NCI-H526 treated with DMSO at 0.1 percent for 48 hours (cell line): Measurements from ENCODE around the gene CLK2.
"Not testable (repeated sequence)": the region's sequence is repeated elsewhere in the genome, so short reads cannot be mapped to it uniquely, and the experiment has no call there.

Source experiments
- DNase-seq: peaks from one replicate; lab custom pipeline; 2025; lab: John Stamatoyannopoulos, UW

CLK2 gene

DNA sequence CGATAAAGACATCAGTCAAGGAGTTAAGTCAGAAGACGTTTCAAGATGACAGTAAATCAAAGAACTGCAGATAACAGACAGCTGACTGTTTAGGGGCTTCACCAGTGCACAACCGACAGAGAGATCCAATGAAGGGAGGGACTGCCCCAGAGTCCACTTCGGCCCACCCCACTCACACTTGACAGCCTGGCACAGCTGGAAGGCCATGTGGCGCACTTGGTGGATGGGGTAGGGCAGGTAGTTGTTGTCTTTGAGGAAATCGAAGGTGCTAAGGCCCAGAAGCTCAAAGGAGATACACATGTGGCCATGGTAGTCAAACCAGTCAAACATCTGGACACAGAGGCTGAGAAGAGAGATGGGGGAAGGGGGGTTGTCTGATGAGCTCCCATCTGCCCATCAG is 6.8 kb downstream of the CLK2 start:
- no peak for DNase-seq

DNA sequence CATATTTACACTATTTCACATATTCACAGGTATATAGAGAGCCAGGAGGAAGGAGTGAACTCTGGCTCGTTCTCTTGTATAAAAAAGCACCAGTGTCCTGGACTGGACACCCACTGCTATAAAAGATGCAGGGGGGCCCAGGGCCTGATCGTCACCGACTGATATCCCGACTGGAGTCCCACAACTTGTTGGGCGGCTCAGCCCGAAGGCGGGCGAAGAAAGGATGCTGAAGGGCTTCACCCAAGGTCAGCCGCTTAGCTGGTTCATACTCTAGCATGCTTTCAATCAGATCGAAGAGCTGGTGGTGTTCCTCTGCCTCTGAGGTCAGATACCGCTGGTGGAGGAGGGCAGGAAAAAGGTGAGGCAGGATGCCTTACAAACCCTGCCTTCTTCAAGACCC is 10.2 kb downstream of the CLK2 start:
- DNase-seq: no peak

DNA sequence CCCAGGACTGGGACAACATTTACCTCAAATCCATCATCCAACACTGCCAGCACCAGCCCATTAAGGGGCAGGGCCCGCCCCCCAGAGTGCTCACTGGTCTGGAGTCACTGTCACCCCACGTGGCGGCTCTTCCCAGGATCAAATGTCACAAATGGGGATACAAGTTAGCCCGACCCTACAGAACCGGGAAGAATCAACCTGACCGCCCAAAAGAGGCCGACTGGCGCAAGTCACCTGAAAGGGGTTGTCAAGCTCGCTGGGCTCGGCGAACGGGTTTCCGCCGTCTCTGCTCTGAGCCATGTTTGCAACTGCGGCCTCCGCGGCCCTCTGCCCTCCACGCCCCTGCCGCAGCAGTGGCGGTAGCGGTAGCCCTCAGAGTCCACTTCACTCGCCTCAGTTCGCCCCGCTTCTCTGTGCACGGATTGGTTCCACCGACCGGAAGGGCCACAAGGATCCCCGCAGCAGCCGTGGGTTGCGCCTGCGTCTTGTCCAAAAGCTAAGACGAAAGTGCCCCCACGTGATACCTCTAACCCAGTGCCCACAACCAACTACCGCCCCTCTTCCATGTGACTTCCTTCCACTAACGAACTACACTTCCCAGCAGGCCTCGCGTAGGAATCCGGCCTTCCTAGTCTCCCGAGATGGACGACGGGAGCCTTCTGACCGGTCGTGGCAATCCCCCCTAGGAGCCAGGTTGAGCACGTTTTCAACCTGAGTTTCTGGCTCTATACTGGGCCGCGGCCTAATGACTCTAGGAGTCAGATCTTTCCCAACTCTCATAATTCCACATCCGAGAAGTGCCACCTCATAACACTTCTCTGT is 11.2 kb downstream of the CLK2 start, which contains the start of gene SCAMP3:
SCAMP3 (minus strand) TSS at position 509 of the 822 bp plus-strand sequence; CDS start at position 300, 209 bp downstream.
- DNase-seq: peak; percentile 100

- DNase-seq: no peak
Measured at GRCh38 chr1:155261493-155261851, 11.8 kb downstream of the CLK2 start.

DNA sequence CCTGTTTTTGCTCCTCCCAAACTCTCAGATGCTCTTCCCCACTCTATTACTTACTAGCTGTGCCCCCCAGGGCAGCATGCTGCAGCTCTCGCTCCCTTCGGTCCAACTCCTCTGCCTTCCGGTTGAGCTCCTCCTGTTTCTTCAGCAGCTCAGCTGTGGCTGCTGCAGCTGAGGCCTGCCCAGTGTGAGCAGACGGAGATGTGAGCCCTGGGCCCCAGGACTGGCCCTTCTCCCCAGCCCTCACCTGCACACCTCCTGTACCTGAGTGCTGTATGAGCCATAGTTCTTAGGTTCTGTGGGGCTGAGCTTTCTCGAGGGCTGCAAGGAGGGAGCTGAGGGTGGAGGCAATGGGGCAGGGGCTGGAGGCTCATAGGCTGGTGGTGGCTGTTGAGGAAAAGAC is 13.0 kb downstream of the CLK2 start:
- DNase-seq: no peak

DNA sequence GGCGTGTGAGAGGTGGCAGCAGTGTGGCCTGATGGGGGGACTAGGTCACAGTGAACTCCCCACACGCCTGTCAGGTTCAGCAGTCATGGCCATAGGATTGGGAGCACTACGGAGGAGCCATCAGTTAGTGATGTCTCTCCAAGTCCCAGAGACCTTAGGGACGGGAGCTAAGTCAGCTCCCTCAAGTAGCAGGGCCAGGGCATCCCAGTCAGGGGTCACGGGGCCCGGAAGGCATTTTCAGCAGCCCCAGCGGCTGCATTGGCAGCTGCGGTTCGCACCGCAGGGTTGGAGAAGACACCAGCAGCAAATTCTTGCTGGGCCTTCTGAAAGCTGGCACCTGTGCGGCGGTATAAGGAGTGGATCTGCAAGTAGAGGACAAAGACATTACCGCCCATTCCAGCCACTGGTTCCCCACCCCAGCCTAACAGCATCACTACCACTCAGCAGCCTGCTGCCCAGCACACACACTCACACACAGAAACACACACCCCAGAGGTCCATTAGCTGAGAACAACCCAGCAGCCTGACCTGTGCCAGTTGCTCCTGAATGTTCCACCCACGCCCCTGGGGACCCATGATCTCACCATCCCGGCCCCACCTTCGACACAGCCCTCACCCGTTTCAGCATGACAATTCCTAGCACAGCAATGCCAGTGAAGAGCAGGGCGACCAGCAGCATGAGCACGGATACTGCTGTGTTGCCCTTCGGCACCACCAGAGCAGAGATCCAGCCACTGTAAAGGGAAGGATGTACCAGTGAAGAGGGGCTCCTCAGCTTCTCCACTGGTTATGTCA is 17.0 kb downstream of the CLK2 start:
- DNase-seq: no peak

DNA sequence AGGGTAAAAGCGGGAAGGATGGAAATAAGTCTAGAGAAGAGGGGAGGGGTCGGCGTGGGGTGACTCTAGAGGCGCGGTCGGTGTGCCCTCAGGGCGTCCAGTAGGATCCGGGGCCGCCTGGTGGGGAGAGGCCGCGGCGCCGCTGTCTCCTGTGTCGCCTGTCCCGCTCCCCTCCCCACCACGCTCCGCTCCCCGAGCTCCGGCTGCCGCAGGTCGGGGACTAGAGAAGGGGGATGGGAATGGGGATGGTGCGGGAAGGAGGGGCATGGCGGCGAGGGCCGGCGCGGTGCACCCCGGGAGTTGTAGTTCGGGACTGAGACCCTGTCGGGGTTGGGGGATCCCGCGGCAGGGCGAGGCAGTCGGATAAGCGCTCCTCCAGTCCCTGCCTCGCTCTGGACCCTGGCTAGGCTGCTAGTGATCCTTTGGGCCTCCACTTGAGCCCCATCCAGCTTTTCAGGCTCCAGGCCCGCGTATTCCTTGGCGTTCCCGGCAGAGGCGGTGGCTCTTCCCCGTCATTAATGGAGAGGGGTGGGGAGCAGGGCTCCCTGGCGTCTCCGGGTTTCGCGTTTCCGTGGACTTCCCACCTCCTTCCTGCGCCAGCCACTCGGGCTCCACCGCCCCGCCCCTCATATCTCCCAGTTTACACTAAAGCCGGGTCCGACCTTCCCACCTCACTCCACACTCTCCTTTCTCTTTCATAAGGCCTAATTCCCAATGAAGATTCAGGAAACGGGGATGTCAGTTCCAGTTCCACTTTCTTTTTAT is 17.9 kb downstream of the CLK2 start, which contains the start of gene ENTREP3:
ENTREP3 (minus strand) TSS at position 241 of the 765 bp plus-strand sequence. CDS start 606 bp downstream, outside the sequence.
- peak; percentile 97 for DNase-seq

DNA sequence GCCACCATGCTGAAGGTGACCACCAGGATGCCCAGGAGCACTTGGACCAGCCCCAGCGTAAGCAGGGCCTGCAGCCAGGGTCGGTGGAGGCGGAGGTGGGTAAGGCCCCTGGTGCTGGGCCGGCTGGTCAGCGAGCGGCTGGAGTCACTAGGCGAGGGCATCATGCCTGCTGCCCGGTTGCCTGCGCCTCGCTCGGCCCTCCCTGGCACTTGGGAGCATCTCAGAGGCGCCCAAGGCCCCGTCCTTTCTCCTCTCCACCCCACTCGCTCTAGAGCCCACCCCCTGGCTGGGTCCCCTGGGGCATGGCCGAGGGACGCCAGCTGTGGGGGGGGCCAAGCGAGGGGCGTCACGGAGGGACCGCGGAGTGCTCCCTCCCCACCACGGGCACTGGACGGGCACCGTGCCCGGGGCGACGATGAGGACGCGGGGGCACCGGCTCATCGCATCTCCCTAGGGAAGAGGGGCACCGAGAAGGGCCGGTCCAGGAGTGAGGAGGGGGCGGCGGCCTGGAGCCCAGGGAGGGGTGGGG is 18.5 kb downstream of the CLK2 start:
- DNase-seq: no peak

GRCh38 chr1:155254228-155254713 is 19.0 kb downstream of the CLK2 start:
- no peak for DNase-seq

- DNase-seq: no peak
Measured at GRCh38 chr1:155253797-155254196, 19.5 kb downstream of the CLK2 start.

DNA sequence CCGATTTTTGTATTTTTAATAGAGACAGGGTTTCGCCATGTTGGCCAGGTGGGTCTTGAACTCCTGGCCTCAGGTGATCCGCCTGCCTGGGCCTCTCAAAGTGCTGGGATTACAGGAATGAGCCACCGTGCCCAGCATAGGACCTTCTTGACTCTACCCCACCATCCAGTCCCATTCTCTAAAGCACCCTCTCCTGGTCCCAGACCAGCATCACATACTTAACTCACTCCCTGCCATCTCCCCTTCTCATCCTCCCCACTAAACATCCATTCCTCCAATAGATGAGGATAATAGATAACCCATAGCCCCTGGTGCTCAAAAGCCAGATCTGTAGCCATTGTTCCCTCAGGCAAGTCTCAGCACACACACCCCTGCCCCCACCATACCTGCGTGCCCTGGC is 20.1 kb downstream of the CLK2 start:
- DNase-seq: no peak

GRCh38 chr1:155251566-155251965 is 21.7 kb downstream of the CLK2 start:
- no peak for DNase-seq

DNA sequence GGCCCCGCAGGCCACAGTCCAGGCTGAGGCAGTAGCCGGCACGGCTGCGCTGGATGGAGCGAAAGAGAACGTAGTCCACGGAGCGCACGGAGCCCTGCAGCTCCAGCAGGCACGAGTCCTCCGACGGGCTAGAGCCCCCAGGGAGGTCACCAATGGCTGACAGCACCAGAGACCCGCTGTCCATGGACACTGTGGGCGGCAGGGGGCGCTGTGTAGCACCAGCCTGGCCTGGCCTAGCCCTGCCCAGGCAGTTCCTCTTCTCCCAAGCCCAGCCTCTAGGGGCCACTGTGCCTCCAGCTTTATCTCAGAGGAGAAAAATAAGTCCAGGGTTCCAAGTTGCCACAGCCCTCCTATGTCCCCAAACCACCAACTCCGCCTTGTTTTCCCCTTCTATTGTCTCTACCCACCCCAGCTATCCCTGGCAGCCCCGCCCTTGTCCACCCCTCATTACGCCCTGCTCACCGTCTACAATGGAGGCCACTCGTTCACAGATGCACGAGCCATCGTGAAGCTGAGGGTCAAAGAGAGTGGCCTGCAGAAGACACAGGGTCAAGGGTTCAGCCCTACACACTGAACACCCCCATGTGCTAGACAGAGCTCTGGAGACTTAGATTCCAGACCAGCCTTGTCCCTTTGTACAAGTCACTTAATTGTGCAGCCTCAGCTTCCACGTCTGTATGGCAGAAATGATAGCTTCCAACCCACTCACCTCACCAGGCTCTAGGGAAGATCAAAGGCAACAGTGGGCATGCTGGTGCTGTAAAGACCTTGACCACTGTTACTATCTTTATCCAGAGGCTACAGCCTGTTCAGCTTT is 22.5 kb downstream of the CLK2 start:
- peak; percentile 98 for DNase-seq

DNA sequence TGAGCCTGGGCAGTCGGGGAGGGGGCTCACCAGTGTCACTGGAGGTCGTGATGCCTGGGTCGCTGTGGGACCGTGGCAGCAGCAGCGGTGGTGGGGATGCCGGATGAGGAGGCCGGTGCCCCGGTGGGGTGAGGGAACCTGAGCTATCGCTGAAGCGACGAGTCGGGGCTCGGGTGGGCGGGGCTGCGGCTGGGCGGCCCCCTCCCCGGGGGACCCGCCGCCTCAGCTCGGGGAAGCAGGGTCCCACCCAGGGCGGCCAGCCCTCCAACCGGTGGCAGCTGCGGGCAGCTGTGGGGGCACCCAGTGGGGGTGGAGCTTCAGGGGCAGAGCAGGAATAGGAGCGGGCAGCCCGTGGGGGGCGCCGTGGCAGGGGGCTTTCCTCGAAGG is 23.1 kb downstream of the CLK2 start:
- DNase-seq: no peak

GRCh38 chr1:155247667-155248553 is 25.4 kb downstream of the CLK2 start:
- no peak for DNase-seq

DNA sequence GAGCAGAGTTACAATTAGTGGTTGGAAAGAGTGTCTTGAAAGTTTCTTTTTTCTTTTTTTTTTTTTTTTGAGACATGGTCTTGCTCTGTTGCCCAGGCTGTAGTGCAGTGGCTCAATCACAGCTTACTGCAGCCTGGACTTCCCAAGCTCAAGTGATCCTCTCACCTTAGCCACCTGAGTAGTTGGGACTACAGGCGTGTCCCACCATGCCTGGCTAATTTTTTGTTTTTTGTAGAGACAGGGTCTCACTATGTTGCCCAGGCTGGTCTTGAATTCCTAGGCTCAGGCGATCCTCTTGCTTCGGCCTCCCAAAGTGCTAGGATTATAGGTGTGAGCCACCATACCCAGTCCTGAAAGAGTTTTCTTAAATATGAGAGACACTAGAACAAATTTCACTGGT is 26.5 kb downstream of the CLK2 start:
- DNase-seq: not testable (repeated sequence)

DNA sequence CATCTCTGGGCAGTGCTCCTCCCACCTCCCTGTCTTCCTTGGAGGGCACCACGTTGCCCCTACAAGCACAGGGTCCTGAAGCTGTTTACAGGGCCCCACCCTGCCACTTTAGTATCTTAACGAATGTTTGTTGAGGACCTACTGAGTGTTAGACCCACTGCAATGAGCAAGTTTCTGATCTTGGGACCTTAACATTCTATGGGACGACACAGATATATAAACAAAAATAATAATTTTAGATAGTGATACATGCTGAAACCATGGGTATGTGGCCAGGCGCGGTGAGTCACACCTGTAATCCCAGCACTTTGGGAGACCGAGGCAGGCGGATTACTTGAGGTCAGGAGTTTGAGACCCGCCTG is 28.2 kb downstream of the CLK2 start:
- DNase-seq: no peak

GRCh38 chr1:155244368-155245162 is 28.7 kb downstream of the CLK2 start:
- DNase-seq: peak; percentile 99

GRCh38 chr1:155242805-155243358 is 30.4 kb downstream of the CLK2 start:
- no peak for DNase-seq
